Neural cell (in vitro differentiated cells): ENCODE results near the gene IDH3B. TPM values are rescaled to one million over a fixed set of nuclear protein-coding genes. Genes with fewer than 3 reads are reported as not detected.

ENCODE experiments used
- H2AFZ ChIP-seq: fragments of 200-600, 300-800 bp; sonication (generic), shearing (Covaris generic); 2 replicates; pipeline ENCODE4 v1.6.0; 2014; ENCODE audit warnings: low read depth, mild to moderate bottlenecking, antibody characterized with exemption, low read length, moderate library complexity
- H3F3A ChIP-seq: fragments of 200-600 bp; shearing (Covaris generic); 2 replicates; pipeline ENCODE4 v1.6.1; 2016; ENCODE audit warnings: mild to moderate bottlenecking, moderate library complexity, mixed read lengths, antibody characterized with exemption, low read length; ENCODE audit not compliant: insufficient read depth, poor library complexity, severe bottlenecking
- H3K27ac ChIP-seq: fragments of 200-600, 300-800 bp; sonication (generic), shearing (Covaris generic); 2 replicates; pipeline ENCODE4 v1.5.1; 2014; ENCODE audit warnings: mild to moderate bottlenecking, low read length, moderate library complexity
- H3K27me3 ChIP-seq: fragments of 300-800, 200-600 bp; sonication (generic), shearing (Covaris generic); 2 replicates; pipeline ENCODE4 v1.6.0; 2014; ENCODE audit warnings: mild to moderate bottlenecking, low read depth, low read length, moderate library complexity; ENCODE audit not compliant: insufficient read depth
- H3K36me3 ChIP-seq: fragments of 300-800, 200-600 bp; sonication (generic), shearing (Covaris generic); 2 replicates; pipeline ENCODE4 v1.5.1; 2014; ENCODE audit warnings: mild to moderate bottlenecking, antibody characterized with exemption, low read length, moderate library complexity; ENCODE audit not compliant: insufficient read depth
- H3K4me2 ChIP-seq: fragments of 300-800, 200-600 bp; sonication (generic), shearing (Covaris generic); 2 replicates; pipeline ENCODE4 v1.6.0; 2014; ENCODE audit warnings: mild to moderate bottlenecking, low read length
- H3K4me3 ChIP-seq: fragments of 300-800, 200-600 bp; sonication (generic), shearing (Covaris generic); 2 replicates; pipeline ENCODE4 v1.5.1; 2014; ENCODE audit warnings: mild to moderate bottlenecking, low read length, moderate library complexity
- H3K79me2 ChIP-seq: fragments of 200-600 bp; shearing (Covaris generic); replicated peaks from 2 replicates; pipeline ENCODE4 v1.6.0; 2014; ENCODE audit warnings: mild to moderate bottlenecking, low read length, moderate library complexity; ENCODE audit not compliant: insufficient read depth
- H3K9ac ChIP-seq: fragments of 300-800, 200-600 bp; sonication (generic), shearing (Covaris generic); 2 replicates; pipeline ENCODE4 v1.6.1; 2016; ENCODE audit warnings: mild to moderate bottlenecking, low read length, mixed read lengths
- H3K9me2 ChIP-seq: fragments of 200-600 bp; shearing (Covaris generic); 2 replicates; pipeline ENCODE4 v1.6.1; 2016; ENCODE audit warnings: mild to moderate bottlenecking, low read length, mixed read lengths; ENCODE audit not compliant: insufficient read depth
- H3K9me3 ChIP-seq: fragments of 200-600, 300-800 bp; sonication (generic), shearing (Covaris generic); 2 replicates; pipeline ENCODE4 v1.6.1; 2016; ENCODE audit warnings: mild to moderate bottlenecking, mixed run types, low read length, moderate library complexity, mixed read lengths
- H4K20me1 ChIP-seq: fragments of 200-600 bp; shearing (Covaris generic); 2 replicates; pipeline ENCODE4 v1.6.1; 2016; ENCODE audit warnings: mild to moderate bottlenecking, mixed run types; ENCODE audit not compliant: insufficient read depth
- CTCF ChIP-seq: fragments of 450-650 bp; IDR thresholded peaks from 2 replicates; pipeline ENCODE4 v1.5.1; 2014; ENCODE audit warnings: antibody characterized with exemption, mild to moderate bottlenecking, moderate library complexity; ENCODE audit not compliant: poor library complexity, severe bottlenecking
- EZH2 ChIP-seq: fragments of 200-600, 300-800 bp; shearing (Covaris generic), sonication (generic); IDR thresholded peaks from 2 replicates; pipeline ENCODE4 v1.6.1; 2014; ENCODE audit warnings: antibody characterized with exemption, low read length, borderline replicate concordance, mild to moderate bottlenecking; ENCODE audit not compliant: insufficient read depth, poor library complexity, severe bottlenecking
- MXI1 ChIP-seq: fragments of 450-650 bp; conservative IDR thresholded peaks from 2 replicates; pipeline ENCODE4 v1.6.1; 2014; ENCODE audit warnings: antibody characterized with exemption, mild to moderate bottlenecking; ENCODE audit not compliant: poor library complexity, severe bottlenecking
- POLR2AphosphoS5 ChIP-seq: IDR thresholded peaks from 2 replicates; pipeline ENCODE4 v1.6.1; 2012
- REST ChIP-seq: IDR thresholded peaks from 2 replicates; pipeline ENCODE4 v1.6.1; 2012; ENCODE audit warnings: borderline replicate concordance
- SMC3 ChIP-seq: fragments of 450-650 bp; conservative IDR thresholded peaks from 2 replicates; pipeline ENCODE4 v1.6.1; 2014; ENCODE audit warnings: antibody characterized with exemption, mild to moderate bottlenecking, moderate library complexity; ENCODE audit not compliant: poor library complexity
- polyA plus RNA-seq: library from polyadenylated mRNA; depleted of rRNA; stranded (reverse); fragments of >200 nt; gene quantifications from 2 replicates; pipeline ENCODE4 v1.2.3, GENCODE V29; 2014

Gene IDH3B
- polyA plus RNA-seq, 1 donor from 2014 or later = 307 TPM

GRCh38 chr20:2692036-2692885 lies 28.2 kb upstream of the IDH3B start, which contains the start of gene EBF4:
Gene EBF4 (plus strand): TSS chr20:2692780. CDS start chr20:2693646, 866 bp downstream.
- peak within 1 kb of the TSS; percentile 6 for H3K27ac ChIP-seq
- peak within 1 kb of the TSS; percentile 41 for H3K4me2 ChIP-seq
- no peaks in the 10 kb centered on the region for H3K36me3 ChIP-seq
- H3K9me3 ChIP-seq = no peaks in the 10 kb centered on the region
- H3K27me3 ChIP-seq = peaks cover 42% of the 10 kb centered on the region
- no peaks in the 10 kb centered on the region for H3K79me2 ChIP-seq
- H4K20me1 ChIP-seq = no peaks in the 10 kb centered on the region
- H3K9ac ChIP-seq = peak within 1 kb of the TSS; percentile 68
- peak within 1 kb of the TSS; percentile 56 for H2AFZ ChIP-seq
- H3K9me2 ChIP-seq = no peaks in the 10 kb centered on the region
- H3K4me3 ChIP-seq = peak within 1 kb of the TSS; percentile 70
- no peak for TF ChIP-seq SMC3
- no peak for TF ChIP-seq EZH2
- peak; percentile 16 for TF ChIP-seq MXI1
- peak; percentile 55 for TF ChIP-seq POLR2AphosphoS5
- H3F3A ChIP-seq = no peaks in the 10 kb centered on the region

GRCh38 chr20:2691663-2692035 lies 27.6 kb upstream of the IDH3B start:
- no peak overlapping the region for H2AFZ ChIP-seq
- peak overlapping the region; percentile 70 for H3K4me3 ChIP-seq

More at GRCh38 chr20:2691663-2692035, 27.6 kb upstream of the IDH3B start:
- peak overlapping the region; percentile 68 for H3K9ac ChIP-seq
- peaks cover 46% of the 10 kb centered on the region for H3K27me3 ChIP-seq
- no peaks in the 10 kb centered on the region for H3K9me3 ChIP-seq
- no peaks in the 10 kb centered on the region for H3F3A ChIP-seq
- H3K36me3 ChIP-seq = no peaks in the 10 kb centered on the region
- H4K20me1 ChIP-seq = no peaks in the 10 kb centered on the region
- no peaks in the 10 kb centered on the region for H3K79me2 ChIP-seq
- no peaks in the 10 kb centered on the region for H3K9me2 ChIP-seq
- peak overlapping the region; percentile 6 for H3K27ac ChIP-seq
- TF ChIP-seq EZH2 (no peak), REST (no peak), CTCF (no peak)
- peak overlapping the region; percentile 41 for H3K4me2 ChIP-seq
